ENCODE measurements around the gene CLIC1.

DNA sequence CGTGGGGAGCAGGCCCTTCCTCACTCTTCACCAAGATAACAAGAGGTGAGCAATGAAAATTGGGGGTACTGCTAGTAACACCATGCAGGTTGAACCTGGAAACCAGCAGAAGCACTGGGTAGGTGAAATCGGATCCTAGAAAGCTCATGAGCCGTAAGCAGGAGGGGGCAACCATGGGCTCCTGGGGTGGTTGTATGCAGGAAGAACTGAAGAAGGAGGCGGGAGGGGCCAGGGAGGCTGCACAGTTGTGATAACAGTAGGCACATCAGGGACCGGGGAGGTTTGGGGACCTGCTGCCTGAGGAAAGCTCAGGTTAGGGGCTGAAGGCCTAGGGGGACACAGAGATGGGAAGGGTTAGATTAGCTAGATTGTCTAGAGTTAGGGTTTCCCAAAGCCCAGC, 49.8 kb downstream of the CLIC1 start:
- no peak for TF ChIP-seq EZH2phosphoT487 (IDR thresholded peaks at IDR 0.05; ENCODE audit: insufficient read depth, low read depth)
- no peak for TF ChIP-seq EZH2 (IDR thresholded peaks at IDR 0.05; ENCODE audit: insufficient read depth, poor library complexity, severe bottlenecking)
